Vagina (tissue), 2 donors: ENCODE results near the gene CFAP161. TPM values are rescaled to one million over a fixed set of nuclear protein-coding genes. Genes with fewer than 3 reads are reported as not detected.

ENCODE experiments used
- DNase-seq, 2 donors: peaks; one replicate each; pipeline ENCODE4 v3.0.0-alpha.2; 2017; ENCODE audit errors: extremely low spot score in 2 of 2
- H3K27ac ChIP-seq: fragments of 200-600 bp; sonication (generic); one replicate; pipeline ENCODE4 v1.5.1; 2019
- H3K27me3 ChIP-seq: fragments of 200-600 bp; sonication (generic); one replicate; pipeline ENCODE4 v1.5.1; 2019
- H3K36me3 ChIP-seq, 2 donors: fragments of 200-600 bp; sonication (generic); one replicate each; pipeline ENCODE4 v1.5.1; 2017 to 2019
- H3K4me1 ChIP-seq: fragments of 200-600 bp; sonication (generic); one replicate; pipeline ENCODE4 v1.5.1; 2019
- H3K4me3 ChIP-seq, 2 donors: fragments of 200-600 bp; sonication (generic); 1 replicate in 1 of 2; 2 replicates in 1 of 2; pipeline ENCODE4 v1.5.1; 2016 to 2019
- H3K9me3 ChIP-seq: fragments of 200-600 bp; sonication (generic); one replicate; pipeline ENCODE4 v1.5.1; 2019
- POLR2A ChIP-seq, 2 donors: fragments of 450-650 bp; IDR thresholded peaks; one replicate each; pipeline ENCODE4 v1.6.1; 2017; ENCODE audit warnings: antibody characterized with exemption in 2 of 2, mild to moderate bottlenecking in 2 of 2, moderate library complexity in 2 of 2
- POLR2AphosphoS5 ChIP-seq, 2 donors: sonication (generic); formaldehyde crosslinking; IDR thresholded peaks; one replicate each; pipeline ENCODE4 v1.9.0; 2017; ENCODE audit warnings: antibody characterized with exemption in 2 of 2, mild to moderate bottlenecking in 2 of 2, low read depth in 1 of 2; ENCODE audit not compliant: insufficient read depth in 1 of 2
- intact Hi-C: fragments of 100-400 bp; cut with DNase I; formaldehyde crosslinking; loops from one replicate; pipeline ENCODE4 v1.15.1; 2023
- total RNA-seq: library from RNA; depleted of rRNA; stranded (reverse); fragments of >200 nt; gene quantifications from one replicate; pipeline ENCODE4 v1.2.3, GENCODE V29; 2016
- TF ChIP-seq, protein P1 (sequence below), 3 experiments: fragments of 450-650 bp in 2 of 3; fragments of 200-600 bp in 1 of 3; sonication (generic) in 1 of 3; IDR thresholded peaks; one replicate each; pipeline ENCODE4 v1.5.1; 2017 to 2019; ENCODE audit warnings: antibody characterized with exemption in 3 of 3, mild to moderate bottlenecking in 2 of 3, moderate library complexity in 2 of 3

CFAP161 gene
- total RNA-seq, 1 donor from 2014 or later, result 8.6 TPM

DNA sequence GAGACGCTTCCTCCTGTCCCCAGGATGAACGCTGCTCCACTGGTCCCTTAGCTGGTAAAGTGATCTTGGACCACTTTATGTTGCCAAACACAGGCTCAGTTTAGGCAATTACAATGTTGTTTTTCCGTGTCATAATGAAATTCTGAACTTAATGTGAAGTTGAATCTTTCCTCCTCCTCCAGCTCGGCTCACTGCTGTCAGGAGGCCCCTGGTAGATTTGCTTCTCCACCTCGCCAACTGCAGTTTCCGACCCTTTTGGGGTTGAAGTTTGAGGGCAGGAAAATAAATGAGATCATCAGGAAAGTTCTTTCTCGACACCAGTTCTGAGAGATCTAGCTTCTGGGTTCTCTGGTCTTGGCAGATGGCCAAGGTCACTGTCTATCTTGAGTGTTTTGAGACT is 27.8 kb downstream of the CFAP161 start:
- H3K9me3 ChIP-seq, result no peaks in the 10 kb centered on the region
- DNase-seq, result no peak
- H3K36me3 ChIP-seq, result no peaks in the 10 kb centered on the region
- intact Hi-C loops, result loop anchor here (5.0 kb wide), 1 partner anchor 105 kb away; no protein-coding TSS in a partner anchor
- no peak overlapping the region for H3K4me3 ChIP-seq
- TF ChIP-seq, protein P1, sequence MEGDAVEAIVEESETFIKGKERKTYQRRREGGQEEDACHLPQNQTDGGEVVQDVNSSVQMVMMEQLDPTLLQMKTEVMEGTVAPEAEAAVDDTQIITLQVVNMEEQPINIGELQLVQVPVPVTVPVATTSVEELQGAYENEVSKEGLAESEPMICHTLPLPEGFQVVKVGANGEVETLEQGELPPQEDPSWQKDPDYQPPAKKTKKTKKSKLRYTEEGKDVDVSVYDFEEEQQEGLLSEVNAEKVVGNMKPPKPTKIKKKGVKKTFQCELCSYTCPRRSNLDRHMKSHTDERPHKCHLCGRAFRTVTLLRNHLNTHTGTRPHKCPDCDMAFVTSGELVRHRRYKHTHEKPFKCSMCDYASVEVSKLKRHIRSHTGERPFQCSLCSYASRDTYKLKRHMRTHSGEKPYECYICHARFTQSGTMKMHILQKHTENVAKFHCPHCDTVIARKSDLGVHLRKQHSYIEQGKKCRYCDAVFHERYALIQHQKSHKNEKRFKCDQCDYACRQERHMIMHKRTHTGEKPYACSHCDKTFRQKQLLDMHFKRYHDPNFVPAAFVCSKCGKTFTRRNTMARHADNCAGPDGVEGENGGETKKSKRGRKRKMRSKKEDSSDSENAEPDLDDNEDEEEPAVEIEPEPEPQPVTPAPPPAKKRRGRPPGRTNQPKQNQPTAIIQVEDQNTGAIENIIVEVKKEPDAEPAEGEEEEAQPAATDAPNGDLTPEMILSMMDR (IDR thresholded peaks at IDR 0.05), result no peak
- TF ChIP-seq POLR2AphosphoS5 (IDR thresholded peaks at IDR 0.05; ENCODE audit: insufficient read depth in 1 of 2, low read depth in 1 of 2), result no peak
- no peak for TF ChIP-seq POLR2A (IDR thresholded peaks at IDR 0.05)
- no peaks in the 10 kb centered on the region for H3K27me3 ChIP-seq
- peaks cover 31% of the 10 kb centered on the region for H3K4me1 ChIP-seq
- H3K27ac ChIP-seq, result no peak overlapping the region

DNA sequence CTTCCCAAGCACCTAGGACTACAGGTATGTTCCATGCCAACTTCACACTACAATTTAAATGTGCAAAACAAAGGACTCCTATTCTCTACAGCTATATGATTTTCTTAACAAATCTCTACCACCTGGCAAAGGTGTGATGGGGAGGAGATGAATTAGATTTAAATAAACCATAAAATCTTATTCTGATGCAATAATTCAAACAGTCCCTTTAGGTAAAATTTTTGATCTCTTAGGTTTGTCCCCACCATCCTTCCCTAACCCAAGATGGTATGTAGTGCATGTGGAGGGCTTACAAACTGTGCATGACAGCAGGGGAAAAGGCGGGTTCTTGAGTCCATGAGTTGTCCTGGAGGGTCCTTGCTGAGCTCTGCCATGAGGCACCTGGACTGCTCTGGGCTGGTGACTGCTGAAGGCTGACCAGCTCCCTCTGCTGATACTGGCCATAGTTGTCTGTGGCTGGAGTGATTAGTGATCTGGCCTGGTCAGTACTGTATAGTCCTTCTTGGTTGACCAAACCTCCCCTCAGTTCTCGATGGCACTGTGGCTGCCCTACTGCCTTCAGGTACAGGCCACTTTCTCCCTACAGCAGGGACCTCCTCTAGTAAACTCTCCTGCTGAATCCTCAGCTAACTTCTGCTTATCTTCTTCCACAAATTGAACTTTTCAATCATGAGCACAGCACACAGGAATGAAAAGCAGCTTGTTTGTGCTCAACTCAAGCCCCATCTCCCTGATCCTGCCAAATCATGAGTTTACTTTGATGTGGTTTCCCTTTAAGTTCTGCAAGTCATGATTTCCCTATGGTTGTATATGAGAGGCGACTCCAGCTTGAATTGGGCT is 30.1 kb downstream of the CFAP161 start:
- no peak overlapping the region for H3K27ac ChIP-seq
- no peak for DNase-seq

DNA sequence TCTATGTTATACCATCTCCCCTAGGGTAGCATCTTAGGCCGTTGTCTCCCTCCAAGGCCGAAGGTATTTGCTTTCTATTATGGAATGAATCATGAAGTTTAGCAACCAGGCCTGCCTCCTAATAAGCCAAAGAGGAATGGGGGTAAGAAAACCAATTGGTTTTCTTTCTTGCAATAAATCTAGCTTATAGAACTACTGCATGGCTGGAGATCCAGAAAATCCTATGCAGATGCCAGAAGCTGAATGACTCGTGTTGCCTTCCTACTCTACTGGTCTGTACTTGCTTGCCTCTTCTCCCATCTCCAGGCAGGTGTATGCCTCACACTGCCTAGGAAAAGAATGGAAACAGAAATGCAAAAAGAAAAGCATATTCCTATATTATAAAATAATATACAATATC is 31.5 kb downstream of the CFAP161 start:
- no peak for DNase-seq
- Histone ChIP-seq H3K4me3 (no peak overlapping the region), H3K36me3 (no peaks in the 10 kb centered on the region), H3K27me3 (no peaks in the 10 kb centered on the region), H3K4me1 (peaks cover 31% of the 10 kb centered on the region), H3K27ac (no peak overlapping the region), H3K9me3 (no peaks in the 10 kb centered on the region)
- intact Hi-C loops, result no loop called here
- no peak for TF ChIP-seq POLR2A (IDR thresholded peaks at IDR 0.05)

More for the DNA sequence above, 30.1 kb downstream of the CFAP161 start:
- Histone ChIP-seq H3K9me3 (no peaks in the 10 kb centered on the region), H3K36me3 (no peaks in the 10 kb centered on the region), H3K27me3 (no peaks in the 10 kb centered on the region), H3K4me1 (peaks cover 38% of the 10 kb centered on the region), H3K4me3 (no peak overlapping the region)
- TF ChIP-seq POLR2A (IDR thresholded peaks at IDR 0.05), result no peak
- TF ChIP-seq, protein P1 (IDR thresholded peaks at IDR 0.05), result no peak
- no peak for TF ChIP-seq POLR2AphosphoS5 (IDR thresholded peaks at IDR 0.05; ENCODE audit: insufficient read depth in 1 of 2, low read depth in 1 of 2)
- intact Hi-C loops, result loop anchor here (5.0 kb wide), 1 partner anchor 103 kb away; no protein-coding TSS in a partner anchor

DNA sequence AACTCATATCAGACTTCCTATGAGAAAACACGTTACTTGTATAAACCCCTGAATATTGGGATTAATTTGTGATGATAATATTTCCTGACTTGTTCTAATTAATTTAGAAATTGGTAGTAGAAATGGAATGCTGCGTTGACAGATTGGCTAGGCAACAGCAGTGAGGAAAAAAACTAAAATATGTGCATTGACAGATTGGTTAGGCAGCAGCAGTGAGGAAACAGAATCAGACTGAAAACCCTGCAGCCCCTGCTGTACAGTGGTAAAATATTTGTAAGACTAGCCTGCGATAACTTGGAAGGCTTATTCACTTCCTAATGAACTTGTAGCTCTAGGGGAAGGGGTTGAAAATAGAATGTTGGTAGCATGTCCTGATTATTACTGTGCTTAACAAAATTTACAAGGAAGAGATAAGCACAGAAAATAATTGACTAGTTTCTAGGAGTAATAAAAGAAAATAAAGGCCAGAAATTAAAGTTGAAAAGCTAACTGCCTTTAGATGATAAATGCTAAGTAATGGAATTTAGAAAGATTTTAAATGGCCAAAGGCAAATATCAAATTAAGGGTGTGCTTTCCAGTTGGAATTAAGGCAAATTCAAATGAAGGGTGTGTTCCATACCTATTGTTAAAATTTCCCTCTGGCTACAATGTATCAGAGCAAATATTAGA is 32.7 kb downstream of the CFAP161 start:
- Histone ChIP-seq H3K4me1 (peaks cover 21% of the 10 kb centered on the region), H3K4me3 (no peak overlapping the region), H3K27me3 (no peaks in the 10 kb centered on the region), H3K9me3 (no peaks in the 10 kb centered on the region), H3K36me3 (no peaks in the 10 kb centered on the region), H3K27ac (peak overlapping the region; percentile 25)
- DNase-seq, result no peak
- TF ChIP-seq, protein P1 (IDR thresholded peaks at IDR 0.05), result no peak
- TF ChIP-seq POLR2A (IDR thresholded peaks at IDR 0.05) (no peak), POLR2AphosphoS5 (IDR thresholded peaks at IDR 0.05; ENCODE audit: insufficient read depth in 1 of 2, low read depth in 1 of 2) (no peak)
- intact Hi-C loops, result no loop called here

DNA sequence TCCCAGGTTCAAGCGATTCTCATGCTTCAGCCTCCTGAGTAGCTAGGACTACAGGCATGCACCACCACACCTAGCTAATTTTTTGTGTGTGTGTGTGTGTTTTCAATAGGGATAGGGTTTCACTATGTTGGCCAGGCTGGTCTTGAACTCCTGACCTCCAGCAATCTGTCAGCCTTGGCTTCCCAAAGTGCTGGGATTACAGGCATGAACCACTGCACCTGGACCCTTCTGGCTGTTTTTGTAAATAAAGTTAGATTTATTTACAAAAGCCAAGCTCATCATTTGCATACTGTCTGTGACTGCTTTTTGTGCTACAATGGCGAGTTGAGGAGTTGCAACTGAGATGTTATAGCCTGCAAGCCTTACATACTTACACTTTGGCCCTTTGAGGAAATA is 34.1 kb downstream of the CFAP161 start:
- H3K27ac ChIP-seq, result peak overlapping the region; percentile 46
- no peaks in the 10 kb centered on the region for H3K36me3 ChIP-seq
- no peaks in the 10 kb centered on the region for H3K9me3 ChIP-seq
- H3K4me1 ChIP-seq, result peaks cover 21% of the 10 kb centered on the region
- TF ChIP-seq POLR2AphosphoS5 (IDR thresholded peaks at IDR 0.05; ENCODE audit: insufficient read depth in 1 of 2, low read depth in 1 of 2) (no peak), POLR2A (IDR thresholded peaks at IDR 0.05) (no peak)
- TF ChIP-seq, protein P1 (IDR thresholded peaks at IDR 0.05), result no peak
- H3K4me3 ChIP-seq, result no peak overlapping the region
- H3K27me3 ChIP-seq, result no peaks in the 10 kb centered on the region
- no peak for DNase-seq
- intact Hi-C loops, result no loop called here
